DND-41 (cell line): ENCODE measurements around the gene SNX14.

Experiments
- ATAC-seq: fragments of 200-7000 bp; cut with Tn5 transposase; 3 replicates; pipeline ENCODE4 v1.9.1; 2021; ENCODE audit warnings: low read depth; ENCODE audit not compliant: insufficient read depth
- DNase-seq: peaks from one replicate; pipeline ENCODE4 v3.0.0-alpha.2; 2020
- H2AFZ ChIP-seq: 2 replicates; pipeline ENCODE4 v1.6.0; 2012; ENCODE audit warnings: low read depth, low read length
- H3K27ac ChIP-seq: 2 replicates; pipeline ENCODE4 v1.5.1; 2012; ENCODE audit warnings: low read length, inconsistent platforms
- H3K27me3 ChIP-seq: fragments of 200-600 bp; sonication (generic); 2 replicates; pipeline ENCODE4 v1.6.0; 2012; ENCODE audit warnings: low read length, mild to moderate bottlenecking, inconsistent platforms; ENCODE audit not compliant: insufficient read depth, poor library complexity
- H3K36me3 ChIP-seq: 2 replicates; pipeline ENCODE4 v1.5.1; 2012; ENCODE audit warnings: low read length, inconsistent platforms; ENCODE audit not compliant: insufficient read depth
- H3K4me1 ChIP-seq: 2 replicates; pipeline ENCODE4 v1.5.1; 2012; ENCODE audit warnings: mild to moderate bottlenecking, low read length; ENCODE audit not compliant: insufficient read depth
- H3K4me2 ChIP-seq: 2 replicates; pipeline ENCODE4 v1.6.0; 2012; ENCODE audit warnings: mild to moderate bottlenecking, moderate library complexity, low read length, inconsistent platforms; ENCODE audit not compliant: insufficient read depth
- H3K4me3 ChIP-seq, 2 experiments: fragments of 200-600 bp in 1 of 2; shearing (Covaris generic) in 1 of 2; 2 replicates each; pipeline ENCODE4 v1.5.1; 2012 to 2016; ENCODE audit warnings: inconsistent platforms in 2 of 2, low read length in 2 of 2, mild to moderate bottlenecking in 2 of 2, low read depth in 1 of 2, moderate library complexity in 1 of 2
- H3K79me2 ChIP-seq: 2 replicates; pipeline ENCODE4 v1.6.0; 2012; ENCODE audit warnings: low read length, inconsistent platforms; ENCODE audit not compliant: insufficient read depth
- H3K9ac ChIP-seq: 2 replicates; pipeline ENCODE4 v1.6.0; 2012; ENCODE audit warnings: low read depth, mild to moderate bottlenecking, inconsistent platforms, low read length, moderate library complexity
- H3K9me3 ChIP-seq: 2 replicates; pipeline ENCODE4 v1.5.1; 2012; ENCODE audit warnings: low read length, moderate library complexity, mild to moderate bottlenecking, inconsistent platforms; ENCODE audit not compliant: insufficient read depth, severe bottlenecking
- H4K20me1 ChIP-seq: 2 replicates; pipeline ENCODE4 v1.6.0; 2012; ENCODE audit warnings: low read length; ENCODE audit not compliant: insufficient read depth
- CTCF ChIP-seq: IDR thresholded peaks from 2 replicates; pipeline ENCODE4 v1.5.1; 2012; ENCODE audit warnings: borderline replicate concordance, low read length, moderate library complexity, mild to moderate bottlenecking; ENCODE audit not compliant: poor library complexity, severe bottlenecking; ENCODE audit errors: extremely low read depth
- EZH2 ChIP-seq: IDR thresholded peaks from 3 replicates; pipeline ENCODE4 v1.6.1; 2012; ENCODE audit warnings: borderline replicate concordance, low read depth, mild to moderate bottlenecking, moderate library complexity, low read length, inconsistent platforms; ENCODE audit not compliant: severe bottlenecking

SNX14 gene

GRCh38 chr6:85610182-85610895 is 16.7 kb upstream of the SNX14 start:
- peaks cover 16% of the 10 kb centered on the region for H3K79me2 ChIP-seq
- no peak for ATAC-seq
- H3K4me2 ChIP-seq: no peak overlapping the region
- DNase-seq: no peak
- no peak overlapping the region for H3K4me3 ChIP-seq
- H4K20me1 ChIP-seq: peaks cover 21% of the 10 kb centered on the region; the same call in 1 of the 2 replicates
- TF ChIP-seq EZH2: no peak
- TF ChIP-seq CTCF: no peak
- no peaks in the 10 kb centered on the region for H3K27me3 ChIP-seq
- no peaks in the 10 kb centered on the region for H3K4me1 ChIP-seq
- no peak overlapping the region for H3K27ac ChIP-seq
- peaks cover 76% of the 10 kb centered on the region for H3K36me3 ChIP-seq
- no peak overlapping the region for H2AFZ ChIP-seq
- no peaks in the 10 kb centered on the region for H3K9me3 ChIP-seq
- no peak overlapping the region for H3K9ac ChIP-seq

- Histone ChIP-seq H3K4me1 (no peaks in the 10 kb centered on the region), H3K79me2 (no peaks in the 10 kb centered on the region), H3K27me3 (no peaks in the 10 kb centered on the region), H3K4me2 (no peak overlapping the region), H2AFZ (no peak overlapping the region), H3K9ac (no peak overlapping the region), H3K9me3 (no peaks in the 10 kb centered on the region), H3K4me3 (no peak overlapping the region), H4K20me1 (peaks cover 13% of the 10 kb centered on the region; the same call in 1 of the 2 replicates), H3K36me3 (peaks cover 11% of the 10 kb centered on the region; the same call in 1 of the 2 replicates), H3K27ac (no peak overlapping the region)
- TF ChIP-seq EZH2 (no peak), CTCF (no peak)
- DNase-seq (no peak), ATAC-seq (no peak)
These were observed 8.4 kb upstream of the SNX14 start for GRCh38 chr6:85602100-85602499.

GRCh38 chr6:85600713-85601313 is 7.2 kb upstream of the SNX14 start:
- TF ChIP-seq EZH2 (no peak), CTCF (no peak)
- Histone ChIP-seq H3K36me3 (peaks cover 7% of the 10 kb centered on the region; the same call in 1 of the 2 replicates), H3K79me2 (no peaks in the 10 kb centered on the region), H3K4me3 (no peak overlapping the region), H4K20me1 (peaks cover 9% of the 10 kb centered on the region; the same call in 1 of the 2 replicates), H3K9me3 (no peaks in the 10 kb centered on the region), H3K4me2 (no peak overlapping the region), H3K4me1 (no peaks in the 10 kb centered on the region), H2AFZ (no peak overlapping the region), H3K27me3 (no peaks in the 10 kb centered on the region), H3K27ac (no peak overlapping the region), H3K9ac (no peak overlapping the region)
- no peak for DNase-seq
- no peak for ATAC-seq
